Rectal smooth muscle tissue (tissue), 1 donor: ENCODE data around the gene NFIA.

Experiments
- H3K27ac ChIP-seq: one replicate; pipeline ENCODE4 v1.7.0; 2013; ENCODE audit warnings: low read depth, low read length, inconsistent platforms
- H3K27me3 ChIP-seq: one replicate; pipeline ENCODE4 v1.7.0; 2013; ENCODE audit warnings: low read length; ENCODE audit not compliant: control insufficient read depth, insufficient read depth
- H3K36me3 ChIP-seq: one replicate; pipeline ENCODE4 v1.7.0; 2013; ENCODE audit warnings: low read length; ENCODE audit not compliant: control insufficient read depth, insufficient read depth
- H3K4me1 ChIP-seq: one replicate; pipeline ENCODE4 v1.7.0; 2013; ENCODE audit warnings: low read length; ENCODE audit not compliant: control insufficient read depth, insufficient read depth
- H3K4me3 ChIP-seq: one replicate; pipeline ENCODE4 v1.7.0; 2013; ENCODE audit warnings: low read length
- H3K9ac ChIP-seq: one replicate; pipeline ENCODE4 v1.7.0; 2013; ENCODE audit warnings: low read length

NFIA gene

DNA sequence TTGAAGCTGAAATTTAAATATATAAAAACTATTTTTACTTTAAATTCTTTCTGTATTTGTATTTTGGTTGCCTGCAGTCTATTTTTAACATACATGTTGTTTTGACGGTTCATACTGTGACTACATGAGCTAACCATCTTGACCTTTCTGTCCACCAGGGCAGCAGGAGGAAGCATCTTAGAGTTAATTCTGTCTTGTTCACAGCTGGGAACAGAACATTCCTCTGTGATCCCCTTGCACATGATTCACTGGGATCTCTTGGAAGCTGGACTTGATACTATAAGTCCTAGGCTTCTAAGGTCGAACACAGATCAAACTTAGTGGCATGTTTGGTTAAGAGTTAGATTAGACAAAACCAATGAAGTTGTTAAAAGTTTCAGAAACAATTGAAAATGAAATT is 99.7 kb downstream of the NFIA start:
- no peak overlapping the region for H3K9ac ChIP-seq
- no peak overlapping the region for H3K4me3 ChIP-seq
- peaks cover 30% of the 10 kb centered on the region for H3K4me1 ChIP-seq
- H3K27ac ChIP-seq = no peak overlapping the region
- no peaks in the 10 kb centered on the region for H3K36me3 ChIP-seq
- H3K27me3 ChIP-seq = no peaks in the 10 kb centered on the region

DNA sequence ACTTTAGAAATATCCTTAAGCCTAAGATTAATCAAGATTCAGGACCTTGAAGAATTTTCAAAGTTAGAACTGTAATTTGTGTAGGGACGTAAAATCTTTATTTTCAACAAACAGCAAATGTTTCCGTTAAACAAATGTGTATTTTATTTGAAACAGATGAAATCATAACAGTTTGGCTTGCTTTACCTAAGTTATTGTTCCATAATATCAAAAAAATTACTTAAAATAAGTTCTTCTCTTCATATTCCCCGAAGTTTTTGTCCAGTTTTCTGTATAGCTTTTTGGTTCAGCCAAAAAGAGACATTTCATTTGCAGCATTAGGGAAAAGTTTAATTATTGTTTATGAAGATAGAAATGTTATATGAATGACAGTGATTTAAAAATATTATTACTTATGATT is 100.1 kb downstream of the NFIA start:
- Histone ChIP-seq H3K27ac (no peak overlapping the region), H3K36me3 (no peaks in the 10 kb centered on the region), H3K4me1 (peaks cover 35% of the 10 kb centered on the region), H3K27me3 (no peaks in the 10 kb centered on the region), H3K9ac (no peak overlapping the region), H3K4me3 (no peak overlapping the region)

DNA sequence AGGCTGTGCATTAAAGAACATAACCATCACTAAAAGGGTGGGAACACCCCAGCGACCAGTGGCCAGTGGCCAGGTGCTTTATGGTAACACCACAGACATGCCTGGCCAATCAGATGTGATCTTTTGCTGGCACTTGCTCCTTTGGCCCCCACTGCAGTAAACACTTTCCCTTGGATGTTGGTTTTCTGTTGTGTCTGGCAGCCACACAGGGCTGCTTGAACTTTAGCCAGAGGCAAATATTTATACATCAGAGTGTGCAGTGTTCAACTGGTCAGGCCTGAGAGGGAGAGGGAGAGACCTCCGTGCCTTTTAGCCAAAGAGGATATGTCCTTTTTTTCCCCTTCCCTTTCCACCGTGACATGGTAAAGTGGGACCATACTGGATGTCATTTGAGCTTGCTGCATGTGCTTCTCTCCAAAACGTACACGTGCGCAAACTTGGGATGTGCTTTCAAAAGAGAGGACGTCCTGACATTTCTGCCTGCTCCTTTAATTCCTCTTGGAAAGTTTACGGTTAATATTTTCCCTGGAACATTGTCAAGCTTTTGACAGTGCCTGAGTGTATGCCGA is 101.2 kb downstream of the NFIA start:
- H3K4me3 ChIP-seq = peak overlapping the region; percentile 42
- peaks cover 35% of the 10 kb centered on the region for H3K4me1 ChIP-seq
- H3K27ac ChIP-seq = peak overlapping the region; percentile 72
- no peak overlapping the region for H3K9ac ChIP-seq
- no peaks in the 10 kb centered on the region for H3K36me3 ChIP-seq
- H3K27me3 ChIP-seq = no peaks in the 10 kb centered on the region

DNA sequence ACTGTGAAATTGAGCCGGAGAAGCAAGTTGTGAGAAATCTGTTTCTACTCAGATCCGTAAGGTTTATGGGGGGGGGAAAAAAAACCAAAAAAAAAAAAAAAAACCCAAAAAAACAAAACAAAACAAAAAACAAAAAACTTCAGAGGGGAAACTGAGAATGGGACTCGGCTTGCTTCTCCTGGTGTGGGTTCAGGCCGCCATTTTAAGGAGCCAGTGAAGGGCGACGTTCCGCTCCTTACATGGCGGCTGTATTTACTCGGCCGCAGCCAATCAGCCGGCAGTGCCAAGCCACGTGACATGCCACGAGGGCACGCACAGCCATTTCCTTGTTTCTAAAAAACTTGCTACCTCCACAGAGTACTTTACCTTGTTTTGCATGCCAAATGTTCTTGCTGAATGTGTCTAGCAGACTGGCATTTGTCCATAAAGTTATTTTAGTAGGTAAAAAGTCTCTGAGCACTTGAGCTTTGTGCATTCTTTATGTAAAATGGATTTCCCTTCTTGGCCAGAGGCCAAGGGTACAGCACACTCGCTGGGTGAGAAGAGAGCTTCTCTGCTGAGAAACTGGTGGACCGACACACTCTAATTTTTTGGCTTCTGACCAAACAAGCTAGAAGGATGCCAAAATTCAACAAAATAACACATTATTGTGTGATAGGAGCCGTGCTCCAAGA is 101.8 kb downstream of the NFIA start:
- no peak overlapping the region for H3K9ac ChIP-seq
- peaks cover 35% of the 10 kb centered on the region for H3K4me1 ChIP-seq
- no peaks in the 10 kb centered on the region for H3K36me3 ChIP-seq
- H3K4me3 ChIP-seq = peak overlapping the region; percentile 52
- peak overlapping the region; percentile 72 for H3K27ac ChIP-seq
- H3K27me3 ChIP-seq = no peaks in the 10 kb centered on the region

DNA sequence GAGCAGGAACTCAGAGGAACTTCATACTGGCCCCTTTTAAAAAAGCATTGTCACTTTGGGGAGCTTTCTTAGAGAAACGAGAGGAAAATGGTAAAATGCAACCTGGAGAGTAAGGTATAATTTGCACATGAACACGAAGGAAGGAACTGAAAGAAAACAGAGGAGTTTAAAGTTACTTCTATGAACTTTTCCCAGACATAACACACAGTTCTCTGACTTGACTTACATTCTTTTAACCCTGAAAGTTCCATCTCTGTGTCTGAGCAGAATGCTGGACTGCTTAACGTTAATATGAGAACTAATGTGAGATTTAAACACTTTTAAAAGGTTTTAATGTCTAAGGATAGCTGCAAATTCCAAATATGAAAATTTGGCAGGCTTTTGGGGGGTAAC is 102.3 kb downstream of the NFIA start:
- Histone ChIP-seq H3K9ac (no peak overlapping the region), H3K36me3 (no peaks in the 10 kb centered on the region), H3K27me3 (no peaks in the 10 kb centered on the region), H3K4me1 (peaks cover 35% of the 10 kb centered on the region), H3K27ac (peak overlapping the region; percentile 72), H3K4me3 (peak overlapping the region; percentile 52)

DNA sequence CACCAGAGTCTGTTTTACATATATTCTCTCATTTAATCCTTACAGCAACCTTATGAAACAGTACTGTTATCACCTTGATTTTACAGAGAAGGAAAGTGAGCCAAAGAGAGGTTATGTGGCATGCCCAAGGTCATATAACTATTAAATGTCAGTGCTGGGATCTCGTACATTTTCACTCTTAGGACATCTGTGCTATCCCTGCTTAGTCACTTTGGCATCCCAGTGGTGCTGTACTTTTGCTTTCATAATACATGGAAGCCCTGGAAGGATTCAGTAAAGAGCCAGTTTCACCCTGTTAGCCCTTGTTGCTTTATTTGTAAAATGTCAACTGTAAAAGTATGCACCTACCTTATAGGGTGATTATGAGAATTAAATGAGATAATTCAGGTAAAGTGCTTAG is 104.4 kb downstream of the NFIA start:
- no peaks in the 10 kb centered on the region for H3K27me3 ChIP-seq
- H3K4me1 ChIP-seq = peaks cover 32% of the 10 kb centered on the region
- H3K4me3 ChIP-seq = no peak overlapping the region
- no peaks in the 10 kb centered on the region for H3K36me3 ChIP-seq
- no peak overlapping the region for H3K9ac ChIP-seq
- H3K27ac ChIP-seq = peak overlapping the region; percentile 55

DNA sequence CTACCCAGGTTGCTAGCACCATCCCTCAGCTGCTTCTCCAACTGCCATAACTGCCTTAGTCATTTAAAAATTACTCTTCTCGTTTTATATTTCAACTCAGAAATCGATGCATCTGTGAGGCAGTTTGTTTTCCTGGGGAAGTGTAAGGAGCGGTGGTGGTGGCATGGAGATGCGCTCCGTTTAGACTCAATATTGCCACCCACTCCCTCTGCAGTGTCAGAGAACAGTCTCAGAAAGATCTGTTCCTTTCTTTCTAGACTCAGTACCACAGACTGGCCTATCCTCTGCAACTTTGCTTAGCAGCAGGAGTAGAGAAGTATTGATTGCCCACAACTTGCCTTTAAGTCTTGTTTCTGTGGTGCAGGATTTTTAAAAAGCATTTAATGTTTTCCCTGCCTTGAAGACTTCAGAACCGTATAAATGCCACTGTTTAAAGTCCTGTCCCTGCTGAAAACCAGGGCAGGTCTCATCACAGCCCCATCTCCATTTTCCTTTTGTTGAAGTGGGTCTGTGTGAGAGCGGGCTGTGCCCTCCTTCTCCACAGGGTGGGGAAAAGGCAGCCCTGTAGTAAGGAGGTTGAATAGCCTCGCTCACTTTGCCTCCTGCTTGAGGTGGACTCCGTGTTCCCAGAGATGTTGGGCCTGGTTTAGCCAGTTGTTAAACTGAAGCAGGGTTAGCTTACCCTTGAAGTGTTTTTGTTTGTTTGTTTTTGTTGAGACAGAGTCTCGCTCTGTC is 105.2 kb downstream of the NFIA start:
- Histone ChIP-seq H3K27me3 (no peaks in the 10 kb centered on the region), H3K9ac (no peak overlapping the region), H3K27ac (peak overlapping the region; percentile 55), H3K4me3 (no peak overlapping the region), H3K4me1 (peaks cover 32% of the 10 kb centered on the region), H3K36me3 (no peaks in the 10 kb centered on the region)

DNA sequence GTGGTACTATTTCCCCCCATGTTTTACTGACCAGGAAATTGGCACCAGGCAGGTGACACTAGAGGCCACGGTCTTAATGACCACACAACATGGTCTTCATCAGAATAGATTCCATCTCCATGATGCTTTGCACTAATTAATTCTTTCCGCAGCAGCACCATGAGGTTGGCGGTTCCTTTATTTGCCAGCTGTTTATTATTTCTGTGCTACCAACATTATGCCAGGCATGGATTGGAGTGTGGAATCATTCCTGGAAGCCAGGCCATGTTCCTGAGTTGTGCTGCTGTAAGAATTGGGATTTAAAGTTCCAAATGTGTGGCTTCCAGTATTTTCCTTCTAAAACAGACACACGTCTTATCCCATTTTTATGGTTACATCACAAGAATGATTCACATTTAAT is 107.8 kb downstream of the NFIA start:
- Histone ChIP-seq H3K36me3 (no peaks in the 10 kb centered on the region), H3K27ac (no peak overlapping the region), H3K4me1 (peaks cover 20% of the 10 kb centered on the region), H3K4me3 (no peak overlapping the region), H3K9ac (no peak overlapping the region), H3K27me3 (no peaks in the 10 kb centered on the region)

DNA sequence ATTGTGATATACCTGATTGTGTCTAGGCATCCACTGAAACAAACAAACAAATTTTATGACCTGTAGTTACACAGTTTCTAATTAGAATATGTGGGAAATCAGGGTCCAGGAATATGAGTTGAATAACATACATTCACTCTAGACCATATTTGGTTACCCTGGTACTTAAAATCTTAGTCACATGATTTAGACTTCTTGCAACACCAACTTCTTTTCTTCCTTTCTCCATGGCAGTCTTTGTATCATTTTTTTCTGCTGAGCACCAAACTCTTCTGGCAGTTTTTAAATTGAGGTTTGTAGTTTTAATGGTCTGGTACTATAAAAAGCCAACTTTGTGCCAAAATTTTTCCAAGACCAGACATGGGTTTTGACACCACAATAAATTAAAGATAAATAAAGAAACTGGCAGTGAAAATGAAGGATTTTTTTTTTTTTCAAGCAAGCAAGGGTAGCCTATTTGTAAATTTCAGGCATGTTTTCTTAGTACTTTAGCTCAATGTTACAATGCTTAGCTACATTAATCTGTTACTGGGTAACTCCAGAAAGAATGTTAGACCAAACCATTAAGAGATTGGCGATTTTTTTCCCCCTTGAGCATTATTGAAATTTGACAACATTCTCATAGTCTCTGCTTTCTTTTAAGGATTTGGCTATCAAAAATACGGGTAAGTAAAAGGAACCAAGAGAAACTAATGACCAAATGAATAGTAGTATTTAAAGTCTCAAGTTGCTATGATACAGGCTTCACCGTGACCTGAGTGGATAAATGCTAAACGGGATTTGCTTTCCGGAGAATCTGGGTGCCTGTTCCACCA is 108.5 kb downstream of the NFIA start:
- Histone ChIP-seq H3K4me1 (peaks cover 13% of the 10 kb centered on the region), H3K9ac (no peak overlapping the region), H3K4me3 (peak overlapping the region; percentile 6), H3K27me3 (no peaks in the 10 kb centered on the region), H3K36me3 (no peaks in the 10 kb centered on the region), H3K27ac (peak overlapping the region; percentile 46)

DNA sequence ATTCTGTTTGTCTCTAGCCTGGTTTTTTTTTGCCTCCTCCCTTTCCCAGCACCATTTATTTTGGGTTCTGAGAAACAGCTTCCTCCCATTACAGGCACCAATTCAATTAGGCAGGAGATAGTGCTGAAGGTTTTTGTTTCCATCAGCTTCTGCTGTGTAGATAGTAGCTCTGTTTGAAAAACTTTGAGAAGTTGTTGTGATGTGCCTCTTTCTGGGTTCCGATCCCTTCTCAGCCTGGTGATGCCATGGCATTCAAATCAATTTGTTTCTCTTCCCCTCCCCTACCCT is 109.0 kb downstream of the NFIA start:
- no peaks in the 10 kb centered on the region for H3K27me3 ChIP-seq
- H3K27ac ChIP-seq = peak overlapping the region; percentile 46
- H3K9ac ChIP-seq = no peak overlapping the region
- peak overlapping the region; percentile 6 for H3K4me3 ChIP-seq
- peaks cover 9% of the 10 kb centered on the region for H3K4me1 ChIP-seq
- no peaks in the 10 kb centered on the region for H3K36me3 ChIP-seq

DNA sequence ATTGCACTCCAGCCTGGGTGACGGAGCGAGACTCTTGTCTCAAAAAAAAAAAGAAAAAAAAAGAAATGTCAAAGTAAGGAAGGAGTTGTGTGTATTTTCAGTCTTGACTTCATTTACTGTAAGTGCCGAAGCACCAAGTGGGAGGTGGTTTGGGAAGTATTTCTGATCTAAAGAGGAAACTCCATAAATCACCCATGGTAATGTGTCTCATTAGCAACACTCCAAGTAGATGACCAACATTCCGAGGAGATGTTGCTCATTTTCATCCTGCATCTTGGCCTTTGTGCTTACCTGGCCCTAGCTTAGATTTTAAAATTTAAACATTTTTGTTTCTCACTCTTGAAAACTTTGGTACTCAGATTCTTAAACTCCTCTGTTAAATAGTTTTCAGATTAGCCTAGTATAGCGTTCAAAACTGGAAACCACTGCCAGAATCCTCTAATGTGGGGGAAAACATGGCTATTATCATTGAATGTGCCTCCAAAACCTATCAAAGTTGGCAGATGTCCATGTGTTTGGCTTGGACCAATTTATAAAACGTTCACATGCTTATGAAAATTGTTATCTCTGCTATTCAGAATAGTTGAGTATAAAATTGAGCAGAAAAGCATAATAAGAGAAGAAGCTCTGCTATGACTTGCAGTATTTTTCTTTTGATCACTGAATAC is 110.4 kb downstream of the NFIA start:
- Histone ChIP-seq H3K27ac (no peak overlapping the region), H3K36me3 (no peaks in the 10 kb centered on the region), H3K4me1 (no peaks in the 10 kb centered on the region), H3K4me3 (no peak overlapping the region), H3K27me3 (no peaks in the 10 kb centered on the region), H3K9ac (no peak overlapping the region)

DNA sequence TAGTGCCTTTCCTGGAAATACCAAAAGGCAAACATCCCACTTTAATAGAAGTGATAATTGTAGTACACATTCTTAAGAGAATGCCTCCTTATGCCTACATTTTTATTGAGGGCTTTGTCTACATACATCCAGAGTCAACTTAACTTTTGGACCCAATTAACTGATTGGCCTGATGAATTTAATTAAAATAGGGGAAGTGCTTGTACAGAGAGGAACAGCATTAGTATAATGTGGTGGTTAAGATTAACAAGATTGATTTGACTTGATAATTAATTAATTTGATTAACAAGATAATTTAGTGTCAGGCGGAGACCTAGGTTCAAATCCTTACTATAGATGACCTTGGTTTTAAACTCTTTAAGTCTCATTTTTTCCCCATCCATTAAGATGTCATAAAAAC is 111.4 kb downstream of the NFIA start:
- Histone ChIP-seq H3K9ac (no peak overlapping the region), H3K27me3 (no peaks in the 10 kb centered on the region), H3K4me3 (no peak overlapping the region), H3K4me1 (no peaks in the 10 kb centered on the region), H3K27ac (no peak overlapping the region), H3K36me3 (no peaks in the 10 kb centered on the region)
